Hepatocyte (in vitro differentiated cells): ENCODE results near the gene LYSMD4. TPM values are rescaled to one million over a fixed set of nuclear protein-coding genes. Genes with fewer than 3 reads are reported as not detected.

Source experiments
- DNase-seq: peaks from one replicate; pipeline ENCODE4 v3.0.0-alpha.2; 2016; ENCODE audit warnings: low spot score
- H2AFZ ChIP-seq: fragments of 200-600 bp; sonication (generic); 2 replicates; pipeline ENCODE4 v1.6.0; 2016; ENCODE audit warnings: antibody characterized with exemption, mild to moderate bottlenecking
- H3K27ac ChIP-seq: fragments of 200-600 bp; sonication (generic); 2 replicates; pipeline ENCODE4 v1.5.1; 2016; ENCODE audit warnings: mild to moderate bottlenecking
- H3K27me3 ChIP-seq: fragments of 200-600 bp; sonication (generic); 2 replicates; pipeline ENCODE4 v1.6.1; 2016
- H3K36me3 ChIP-seq: fragments of 200-600 bp; sonication (generic); replicated peaks from 2 replicates; pipeline ENCODE4 v1.5.1; 2016; ENCODE audit warnings: low read depth; ENCODE audit not compliant: insufficient read depth
- H3K4me1 ChIP-seq: fragments of 200-600 bp; sonication (generic); 2 replicates; pipeline ENCODE4 v1.5.1; 2016; ENCODE audit warnings: mild to moderate bottlenecking, moderate library complexity; ENCODE audit not compliant: insufficient read depth
- H3K4me2 ChIP-seq: fragments of 200-600 bp; sonication (generic); 2 replicates; pipeline ENCODE4 v1.6.0; 2016
- H3K4me3 ChIP-seq: fragments of 200-600 bp; sonication (generic); 2 replicates; pipeline ENCODE4 v1.5.1; 2016; ENCODE audit warnings: mild to moderate bottlenecking
- H3K79me2 ChIP-seq: fragments of 200-600 bp; sonication (generic); 2 replicates; pipeline ENCODE4 v1.6.0; 2017; ENCODE audit warnings: mild to moderate bottlenecking
- H3K9me2 ChIP-seq: fragments of 200-600 bp; sonication (generic); replicated peaks from 2 replicates; pipeline ENCODE4 v1.6.0; 2017; ENCODE audit warnings: mild to moderate bottlenecking; ENCODE audit not compliant: insufficient read depth
- H3K9me3 ChIP-seq: fragments of 200-600 bp; sonication (generic); 2 replicates; pipeline ENCODE4 v1.5.1; 2016; ENCODE audit warnings: low read depth, mild to moderate bottlenecking
- H4K20me1 ChIP-seq: fragments of 200-600 bp; sonication (generic); 2 replicates; pipeline ENCODE4 v1.6.0; 2016; ENCODE audit warnings: mild to moderate bottlenecking; ENCODE audit not compliant: insufficient read depth, poor library complexity, severe bottlenecking
- EZH2 ChIP-seq: fragments of 200-600 bp; sonication (generic); IDR thresholded peaks from 2 replicates; pipeline ENCODE4 v1.6.1; 2016; ENCODE audit warnings: antibody characterized with exemption, mild to moderate bottlenecking, borderline replicate concordance
- EZH2phosphoT487 ChIP-seq: fragments of 200-600 bp; sonication (generic); IDR thresholded peaks from one replicate; pipeline ENCODE4 v1.6.1; 2018; ENCODE audit warnings: antibody characterized with exemption, mild to moderate bottlenecking, low read depth, moderate library complexity; ENCODE audit not compliant: unreplicated experiment, severe bottlenecking
- WGBS: methylation state at CpG from one replicate; pipeline ENCODE4 v1.1.6; 2016; ENCODE audit warnings: low lambda C conversion rate; ENCODE audit errors: missing lambda C conversion rate; 5-methylcytosine and 5-hydroxymethylcytosine counted together
- polyA plus RNA-seq: library from polyadenylated mRNA; unstranded; fragments of >200 nt; fragmentation: Nextera tagmentation; extraction: Ambion mirVana; gene quantifications from 2 replicates; pipeline ENCODE4 v1.2.1, GENCODE V29; 2016
- total RNA-seq: library from RNA; depleted of rRNA; stranded (reverse); fragments of >200 nt; gene quantifications from 2 replicates; pipeline ENCODE4 v1.2.3, GENCODE V29; 2014
- TF ChIP-seq, protein P1 (sequence below): fragments of 200-600 bp; sonication (generic); IDR thresholded peaks from 2 replicates; pipeline ENCODE4 v1.5.1; 2016; ENCODE audit warnings: antibody characterized with exemption, mild to moderate bottlenecking; ENCODE audit not compliant: poor library complexity

Gene LYSMD4
- total and polyA plus RNA-seq, 2 experiments from 2014 or later = 12.8 to 15.4 TPM

DNA sequence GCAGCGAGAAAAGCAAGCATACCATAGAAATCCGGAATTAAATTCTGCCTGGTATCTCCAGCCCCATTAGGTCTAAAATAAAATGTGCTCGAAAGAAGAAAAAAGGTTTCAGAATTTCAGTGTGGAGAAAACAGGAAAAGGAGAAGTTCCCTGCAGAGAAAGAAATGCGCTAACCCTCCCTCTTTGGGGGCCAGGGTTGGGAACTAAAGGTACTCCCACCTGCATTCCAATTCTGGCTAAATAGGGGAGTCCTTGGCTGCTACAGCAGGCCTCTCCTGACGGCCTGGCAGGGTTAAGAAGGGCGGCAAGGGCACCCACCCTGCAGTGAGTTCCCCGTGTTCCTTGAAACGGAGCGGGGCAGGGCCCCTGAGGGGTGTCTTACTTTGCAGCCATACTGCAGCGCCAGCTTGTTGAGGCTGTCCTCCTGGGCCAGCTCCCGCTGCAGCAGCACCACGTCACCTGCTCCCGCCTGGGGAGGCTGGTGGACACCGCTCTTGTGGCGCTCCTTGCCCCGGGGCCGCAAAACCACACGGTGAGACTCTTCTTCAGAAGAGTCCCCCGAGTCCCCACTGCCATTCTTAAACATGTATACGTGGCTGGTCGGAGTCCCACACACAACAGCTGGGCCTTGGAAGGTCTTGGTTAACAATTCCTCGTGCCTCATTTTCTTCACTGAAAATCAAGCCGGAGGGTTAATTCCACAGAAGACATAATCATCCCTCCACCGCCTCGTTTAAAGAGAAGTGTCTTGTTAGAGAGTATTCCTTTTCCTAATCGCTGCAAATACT lies 1.7 kb downstream of the LYSMD4 start:
- WGBS = 72% methylated on average over 26 of the region's 26 CpGs
- no peak overlapping the region for H2AFZ ChIP-seq
- TF ChIP-seq, protein P1, sequence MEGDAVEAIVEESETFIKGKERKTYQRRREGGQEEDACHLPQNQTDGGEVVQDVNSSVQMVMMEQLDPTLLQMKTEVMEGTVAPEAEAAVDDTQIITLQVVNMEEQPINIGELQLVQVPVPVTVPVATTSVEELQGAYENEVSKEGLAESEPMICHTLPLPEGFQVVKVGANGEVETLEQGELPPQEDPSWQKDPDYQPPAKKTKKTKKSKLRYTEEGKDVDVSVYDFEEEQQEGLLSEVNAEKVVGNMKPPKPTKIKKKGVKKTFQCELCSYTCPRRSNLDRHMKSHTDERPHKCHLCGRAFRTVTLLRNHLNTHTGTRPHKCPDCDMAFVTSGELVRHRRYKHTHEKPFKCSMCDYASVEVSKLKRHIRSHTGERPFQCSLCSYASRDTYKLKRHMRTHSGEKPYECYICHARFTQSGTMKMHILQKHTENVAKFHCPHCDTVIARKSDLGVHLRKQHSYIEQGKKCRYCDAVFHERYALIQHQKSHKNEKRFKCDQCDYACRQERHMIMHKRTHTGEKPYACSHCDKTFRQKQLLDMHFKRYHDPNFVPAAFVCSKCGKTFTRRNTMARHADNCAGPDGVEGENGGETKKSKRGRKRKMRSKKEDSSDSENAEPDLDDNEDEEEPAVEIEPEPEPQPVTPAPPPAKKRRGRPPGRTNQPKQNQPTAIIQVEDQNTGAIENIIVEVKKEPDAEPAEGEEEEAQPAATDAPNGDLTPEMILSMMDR = no peak
- no peak for TF ChIP-seq EZH2
- TF ChIP-seq EZH2phosphoT487 = no peak
- H3K9me3 ChIP-seq = no peaks in the 10 kb centered on the region
- peak overlapping the region; percentile 99 for H3K4me2 ChIP-seq
- peaks cover 15% of the 10 kb centered on the region for H3K4me1 ChIP-seq
- H3K4me3 ChIP-seq = peak overlapping the region; percentile 73
- DNase-seq = no peak
- peak overlapping the region; percentile 71 for H3K27ac ChIP-seq
- no peaks in the 10 kb centered on the region for H3K27me3 ChIP-seq
- peaks cover 11% of the 10 kb centered on the region for H3K79me2 ChIP-seq
- no peaks in the 10 kb centered on the region for H3K36me3 ChIP-seq
- no peaks in the 10 kb centered on the region for H4K20me1 ChIP-seq
- H3K9me2 ChIP-seq = no peaks in the 10 kb centered on the region

DNA sequence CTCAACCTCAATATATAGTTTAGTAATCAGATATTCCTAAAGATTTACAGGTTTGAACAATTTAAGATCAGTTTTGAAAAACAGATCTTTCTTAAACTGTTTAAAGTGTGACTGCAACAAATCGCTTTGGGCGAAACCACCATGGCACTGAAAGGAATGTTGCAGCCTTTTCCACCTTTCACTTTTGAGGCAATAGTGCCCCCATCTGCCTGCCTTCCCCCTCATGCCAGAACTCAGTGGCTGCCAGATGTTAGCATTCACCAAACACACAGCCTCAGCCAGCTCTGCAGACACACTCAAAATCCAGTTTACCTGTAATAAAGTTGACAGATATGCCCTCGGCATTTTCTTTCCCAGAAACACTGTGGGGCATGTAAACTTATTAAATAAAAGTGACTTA lies 3.3 kb downstream of the LYSMD4 start:
- H3K4me3 ChIP-seq = no peak overlapping the region
- no peaks in the 10 kb centered on the region for H3K36me3 ChIP-seq
- 56% methylated on average over 3 of the region's 3 CpGs for WGBS
- TF ChIP-seq EZH2phosphoT487 = no peak
- TF ChIP-seq, protein P1 = peak; percentile 53
- peak; percentile 44 for DNase-seq
- H4K20me1 ChIP-seq = no peaks in the 10 kb centered on the region
- peaks cover 15% of the 10 kb centered on the region for H3K4me1 ChIP-seq
- H3K79me2 ChIP-seq = peaks cover 11% of the 10 kb centered on the region
- no peak overlapping the region for H2AFZ ChIP-seq
- H3K27ac ChIP-seq = no peak overlapping the region
- H3K9me3 ChIP-seq = no peaks in the 10 kb centered on the region
- no peaks in the 10 kb centered on the region for H3K27me3 ChIP-seq
- peak overlapping the region; percentile 99 for H3K4me2 ChIP-seq
- H3K9me2 ChIP-seq = no peaks in the 10 kb centered on the region

DNA sequence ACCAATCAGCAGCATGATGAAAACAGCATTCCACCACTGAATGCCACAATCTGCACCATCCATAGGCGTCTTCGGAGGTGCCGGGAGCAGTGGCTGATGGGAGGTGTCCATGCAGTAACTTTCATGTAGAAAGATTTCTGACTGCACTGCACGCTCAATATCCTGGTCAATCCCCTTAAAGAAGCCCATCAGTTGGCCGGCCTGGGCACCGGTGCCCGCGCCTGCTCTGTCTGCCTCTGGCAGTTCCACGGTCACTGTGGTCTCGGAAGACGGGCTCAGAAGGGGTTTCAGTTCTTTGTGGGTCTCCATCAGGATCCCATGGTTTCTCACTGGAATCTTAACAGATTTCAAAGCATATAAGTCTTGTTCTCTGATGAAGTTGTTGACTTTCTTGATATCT lies 3.9 kb downstream of the LYSMD4 start:
- Histone ChIP-seq H3K36me3 (no peaks in the 10 kb centered on the region), H3K79me2 (peaks cover 11% of the 10 kb centered on the region), H2AFZ (no peak overlapping the region), H3K4me1 (peaks cover 15% of the 10 kb centered on the region), H3K9me2 (no peaks in the 10 kb centered on the region), H3K4me2 (peak overlapping the region; percentile 99), H4K20me1 (no peaks in the 10 kb centered on the region), H3K4me3 (no peak overlapping the region), H3K27me3 (no peaks in the 10 kb centered on the region), H3K27ac (no peak overlapping the region), H3K9me3 (no peaks in the 10 kb centered on the region)
- 98% methylated on average over 11 of the region's 11 CpGs for WGBS
- no peak for TF ChIP-seq EZH2phosphoT487
- TF ChIP-seq, protein P1 = no peak
- TF ChIP-seq EZH2 = no peak
- no peak for DNase-seq
